Natural killer cell treated with Interleukin-12 subunit alpha and Interleukin-12 subunit beta and Interleukin-15 and Interleukin-18, amount 100 ng/mL, for 72 hours (primary cell): ENCODE results near the gene LRMDA. TPM values are rescaled to one million over a fixed set of nuclear protein-coding genes. Genes with fewer than 3 reads are reported as not detected.

Experiments used
- ATAC-seq, 2 donors: fragments of 150-1000 bp; cut with Tn5 transposase in 1 of 2; sonication (Bioruptor Pico), chemical (Tn5 transposase) in 1 of 2; 2 replicates each; pipeline ENCODE4 v1.10.0; 2021
- DNase-seq: peaks from one replicate; pipeline ENCODE4 v3.0.0; 2022; ENCODE audit warnings: low spot score
- H3K27ac Mint-ChIP-seq, 2 donors: 1 replicate in 1 of 2; 2 replicates in 1 of 2; pipeline ENCODE4 v1.8.0; 2022; ENCODE audit warnings: mixed read lengths in 2 of 2, mild to moderate bottlenecking in 1 of 2, moderate library complexity in 1 of 2
- H3K27me3 Mint-ChIP-seq, 2 donors: 1 replicate in 1 of 2; 2 replicates in 1 of 2; pipeline ENCODE4 v1.8.0; 2022; ENCODE audit warnings: mixed read lengths in 2 of 2
- H3K36me3 Mint-ChIP-seq: one replicate; pipeline ENCODE4 v1.8.0; 2022; ENCODE audit warnings: mixed read lengths
- H3K4me1 Mint-ChIP-seq, 2 donors: 1 replicate in 1 of 2; 2 replicates in 1 of 2; pipeline ENCODE4 v1.8.0; 2022; ENCODE audit warnings: low read depth in 2 of 2, mixed read lengths in 2 of 2, mild to moderate bottlenecking in 1 of 2
- H3K4me3 Mint-ChIP-seq: one replicate; pipeline ENCODE4 v1.8.0; 2022; ENCODE audit warnings: mixed read lengths
- H3K9me3 Mint-ChIP-seq: 2 replicates; pipeline ENCODE4 v1.8.0; 2022; ENCODE audit warnings: mixed read lengths
- total RNA-seq, 2 donors: library from RNA; stranded (reverse); gene quantifications; one replicate each; pipeline ENCODE4 v1.2.3, GENCODE V29; 2022

LRMDA gene
- total RNA-seq, 2 donors from 2014 or later = 0.92 to 1.8 TPM

DNA sequence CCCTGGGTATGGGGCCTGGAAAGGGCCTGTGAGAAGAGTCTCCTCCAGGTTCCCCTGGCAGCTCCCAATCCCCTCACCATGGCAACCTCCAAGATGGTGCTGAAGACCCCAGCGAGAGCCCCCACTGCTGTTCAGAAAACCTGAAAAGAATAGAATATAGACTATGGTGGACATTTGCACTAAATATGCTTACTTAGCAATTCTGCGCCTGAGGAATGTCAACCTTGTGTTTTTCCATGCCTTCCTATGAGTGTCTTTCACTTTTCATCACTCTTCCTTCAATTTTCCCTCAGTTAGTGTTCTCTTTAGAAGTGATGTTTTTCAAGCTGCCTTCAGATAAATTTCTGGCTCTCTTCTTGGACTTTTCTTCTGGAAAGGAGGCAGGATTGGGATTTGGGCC, 589.2 kb downstream of the LRMDA start:
- no peaks in the 10 kb centered on the region for H3K36me3 Mint-ChIP-seq
- H3K9me3 Mint-ChIP-seq = no peaks in the 10 kb centered on the region
- ATAC-seq = no peak
- no peak overlapping the region for H3K4me3 Mint-ChIP-seq
- H3K27ac Mint-ChIP-seq = no peak overlapping the region
- H3K4me1 Mint-ChIP-seq = no peaks in the 10 kb centered on the region
- peaks cover 0 to 4% of the 10 kb centered on the region in 2 donors for H3K27me3 Mint-ChIP-seq
- DNase-seq = no peak

DNA sequence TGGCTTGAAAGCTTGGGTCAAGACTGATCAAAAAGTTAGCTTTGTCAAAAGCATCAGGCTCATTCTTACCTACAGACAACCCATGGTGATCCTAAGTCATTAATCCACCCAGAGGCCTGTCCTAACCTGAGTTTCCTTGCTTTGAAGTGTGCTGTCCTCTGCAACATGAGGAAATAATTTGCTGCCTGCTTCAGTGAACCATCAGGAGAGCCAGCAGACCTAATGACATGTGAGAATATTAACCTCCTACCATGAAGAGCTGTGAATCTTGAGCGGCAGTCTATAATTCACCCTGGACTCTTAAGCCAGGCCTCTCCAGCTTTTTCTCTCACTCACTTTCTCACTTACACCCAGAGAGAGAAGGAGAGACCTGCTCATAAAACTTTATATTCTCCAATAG, 590.0 kb downstream of the LRMDA start:
- ATAC-seq (no peak), DNase-seq (no peak)
- Mint-ChIP-seq H3K36me3 (no peaks in the 10 kb centered on the region), H3K4me1 (no peaks in the 10 kb centered on the region), H3K27ac (no peak overlapping the region), H3K4me3 (no peak overlapping the region), H3K9me3 (no peaks in the 10 kb centered on the region), H3K27me3 (peaks cover 0 to 4% of the 10 kb centered on the region in 2 donors)

DNA sequence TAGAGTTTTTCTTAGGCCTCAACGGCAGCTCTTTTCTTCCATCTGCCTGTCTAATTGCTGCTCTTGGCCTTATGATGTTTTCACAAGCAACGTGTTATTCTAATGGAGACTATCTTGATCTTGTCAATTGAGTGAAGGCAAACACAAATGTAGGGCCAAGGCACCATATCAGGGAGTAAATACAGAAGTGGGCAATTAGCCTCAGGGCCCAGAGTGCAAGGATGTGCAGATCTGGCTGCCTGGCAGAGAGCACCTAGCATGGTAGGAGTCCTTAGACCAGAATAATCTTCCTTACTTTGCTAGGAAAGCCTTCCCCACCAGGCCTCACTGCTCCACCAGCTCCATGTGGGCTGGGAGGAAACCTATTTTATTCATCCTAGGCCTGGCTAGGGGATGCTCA, 590.9 kb downstream of the LRMDA start:
- no peak for ATAC-seq
- DNase-seq = no peak
- H3K4me3 Mint-ChIP-seq = no peak overlapping the region
- no peaks in the 10 kb centered on the region for H3K4me1 Mint-ChIP-seq
- no peaks in the 10 kb centered on the region for H3K36me3 Mint-ChIP-seq
- no peak overlapping the region for H3K27ac Mint-ChIP-seq
- peaks cover 0 to 4% of the 10 kb centered on the region in 2 donors for H3K27me3 Mint-ChIP-seq
- no peaks in the 10 kb centered on the region for H3K9me3 Mint-ChIP-seq

DNA sequence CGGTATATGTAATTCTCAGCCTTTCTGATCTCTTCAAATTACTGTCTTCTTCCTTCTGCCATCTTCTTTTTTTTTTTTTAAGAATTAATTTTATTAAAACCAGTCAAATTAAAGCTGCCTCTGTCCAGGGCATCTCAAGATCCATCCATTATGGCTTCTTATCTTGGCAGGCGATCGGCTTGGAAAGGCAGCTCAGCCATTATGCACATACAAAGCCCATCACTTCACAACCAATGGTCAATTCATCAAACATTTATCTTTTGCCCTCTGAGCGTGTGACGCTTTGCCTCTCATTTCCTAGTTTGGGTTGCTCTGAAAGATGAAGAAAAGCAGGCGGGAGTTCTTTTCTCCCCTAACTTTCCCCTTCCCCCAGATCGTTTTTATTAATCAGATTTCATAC, 591.6 kb downstream of the LRMDA start:
- ATAC-seq = no peak
- Mint-ChIP-seq H3K4me3 (no peak overlapping the region), H3K9me3 (no peaks in the 10 kb centered on the region), H3K4me1 (no peaks in the 10 kb centered on the region), H3K36me3 (no peaks in the 10 kb centered on the region), H3K27me3 (peaks cover 0 to 4% of the 10 kb centered on the region in 2 donors), H3K27ac (no peak overlapping the region)
- no peak for DNase-seq

DNA sequence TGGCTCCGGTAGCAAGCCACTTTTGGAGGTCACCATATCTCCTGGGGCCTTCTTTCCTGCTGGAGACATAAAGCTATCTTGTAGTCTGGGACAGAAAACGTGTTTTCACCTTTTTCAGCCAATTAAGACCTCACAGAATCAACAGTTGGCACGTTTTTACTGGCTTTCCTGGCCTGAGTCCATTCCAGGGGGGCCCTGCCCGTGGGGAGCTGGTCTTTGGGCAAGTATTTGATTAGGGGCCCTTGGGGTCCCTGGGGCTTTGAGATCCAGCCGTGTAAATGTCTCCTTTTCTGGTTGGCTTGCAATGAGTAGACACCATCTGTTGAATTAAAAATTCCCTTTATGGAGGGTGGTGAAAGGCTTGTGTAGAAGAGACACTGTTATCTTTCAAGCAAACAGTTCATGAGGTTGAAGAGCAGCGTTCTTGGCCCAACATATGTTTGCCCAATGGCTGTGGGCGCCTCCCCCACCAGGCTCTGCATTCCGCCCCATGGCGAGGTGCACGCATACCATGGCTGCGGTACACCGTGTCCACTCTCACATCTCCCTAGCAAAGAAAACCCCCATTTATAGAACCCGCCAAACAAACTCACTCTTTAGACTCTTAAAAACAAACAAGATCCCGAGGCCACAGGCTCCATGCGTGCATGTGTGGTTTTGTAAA, 593.2 kb downstream of the LRMDA start:
- H3K27ac Mint-ChIP-seq = no peak overlapping the region
- ATAC-seq (no peak), DNase-seq (no peak)
- H3K4me3 Mint-ChIP-seq = no peak overlapping the region
- no peaks in the 10 kb centered on the region for H3K4me1 Mint-ChIP-seq
- no peaks in the 10 kb centered on the region for H3K9me3 Mint-ChIP-seq
- no peaks in the 10 kb centered on the region for H3K36me3 Mint-ChIP-seq
- peaks cover 0 to 4% of the 10 kb centered on the region in 2 donors for H3K27me3 Mint-ChIP-seq

DNA sequence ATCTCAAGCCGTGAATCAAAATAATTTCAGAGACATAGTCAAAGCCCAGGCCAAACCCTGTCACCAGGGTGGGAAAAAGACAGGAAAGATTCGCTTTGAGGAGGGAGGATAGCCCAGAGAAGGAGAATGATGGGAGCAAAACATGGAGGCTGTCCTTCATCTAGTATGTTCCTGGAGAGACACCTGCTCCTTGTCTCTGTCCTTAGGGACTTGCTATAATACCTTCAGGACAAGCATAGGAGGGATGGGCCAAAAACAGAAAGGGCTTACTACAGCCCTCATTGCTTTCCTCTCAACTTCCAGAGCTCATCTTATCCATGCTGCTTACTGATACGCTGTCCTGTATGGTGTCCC, 593.7 kb downstream of the LRMDA start:
- H3K27ac Mint-ChIP-seq = no peak overlapping the region
- H3K4me1 Mint-ChIP-seq = no peaks in the 10 kb centered on the region
- H3K27me3 Mint-ChIP-seq = peaks cover 0 to 4% of the 10 kb centered on the region in 2 donors
- DNase-seq (no peak), ATAC-seq (no peak)
- H3K36me3 Mint-ChIP-seq = no peaks in the 10 kb centered on the region
- no peaks in the 10 kb centered on the region for H3K9me3 Mint-ChIP-seq
- H3K4me3 Mint-ChIP-seq = no peak overlapping the region

DNA sequence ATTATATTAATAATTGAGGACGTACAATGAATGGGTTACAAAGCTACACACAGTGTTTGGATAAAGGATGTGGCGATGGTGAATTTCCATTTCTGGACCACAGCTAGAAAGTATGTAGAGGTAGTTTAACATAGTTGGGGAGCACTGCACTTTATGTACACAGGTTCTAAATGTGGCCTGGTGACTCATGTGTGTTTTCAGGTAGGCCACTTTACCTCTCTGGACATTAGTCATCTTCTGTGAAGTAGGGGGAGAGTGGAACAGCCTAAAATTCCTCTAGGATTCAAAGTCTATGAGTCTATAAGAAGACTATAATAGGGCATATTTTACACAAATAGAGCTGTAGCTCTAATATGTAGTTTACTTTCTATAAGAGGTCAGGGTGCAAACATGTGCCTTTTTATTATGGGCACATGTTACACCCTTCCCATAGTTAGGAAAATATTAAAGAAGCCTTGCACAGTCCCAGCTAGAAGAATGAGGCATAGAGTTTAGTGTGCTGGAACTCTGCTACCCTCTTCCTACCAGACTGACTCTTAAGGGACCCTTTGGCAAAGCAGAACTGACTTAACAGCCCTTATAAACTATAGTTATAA, 594.9 kb downstream of the LRMDA start:
- no peak for ATAC-seq
- Mint-ChIP-seq H3K4me1 (no peaks in the 10 kb centered on the region), H3K27me3 (peaks cover 0 to 4% of the 10 kb centered on the region in 2 donors), H3K4me3 (no peak overlapping the region), H3K36me3 (no peaks in the 10 kb centered on the region), H3K9me3 (no peaks in the 10 kb centered on the region), H3K27ac (no peak overlapping the region)
- DNase-seq = no peak

DNA sequence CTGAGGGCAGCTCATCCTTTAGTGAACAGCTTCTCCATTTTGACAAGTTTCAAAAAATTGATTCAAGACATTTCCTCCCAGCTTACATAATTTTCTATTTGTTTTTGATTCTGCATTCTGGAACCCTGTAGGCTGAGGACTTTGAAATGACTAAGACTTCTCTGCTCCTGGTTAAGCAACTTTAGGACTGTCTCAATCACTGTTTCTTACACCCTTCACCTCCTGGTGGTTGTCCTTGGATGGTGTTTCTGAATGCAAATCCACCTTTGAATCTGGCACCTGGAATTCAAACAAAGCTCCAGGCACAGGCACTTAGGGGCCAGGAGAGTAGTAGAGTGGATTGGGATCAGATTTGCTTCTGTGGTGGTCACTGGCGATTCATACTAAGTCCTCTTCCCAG, 595.5 kb downstream of the LRMDA start:
- no peaks in the 10 kb centered on the region for H3K9me3 Mint-ChIP-seq
- no peak overlapping the region for H3K27ac Mint-ChIP-seq
- peaks cover 0 to 4% of the 10 kb centered on the region in 2 donors for H3K27me3 Mint-ChIP-seq
- no peak for ATAC-seq
- no peak overlapping the region for H3K4me3 Mint-ChIP-seq
- no peaks in the 10 kb centered on the region for H3K4me1 Mint-ChIP-seq
- DNase-seq = no peak
- no peaks in the 10 kb centered on the region for H3K36me3 Mint-ChIP-seq

DNA sequence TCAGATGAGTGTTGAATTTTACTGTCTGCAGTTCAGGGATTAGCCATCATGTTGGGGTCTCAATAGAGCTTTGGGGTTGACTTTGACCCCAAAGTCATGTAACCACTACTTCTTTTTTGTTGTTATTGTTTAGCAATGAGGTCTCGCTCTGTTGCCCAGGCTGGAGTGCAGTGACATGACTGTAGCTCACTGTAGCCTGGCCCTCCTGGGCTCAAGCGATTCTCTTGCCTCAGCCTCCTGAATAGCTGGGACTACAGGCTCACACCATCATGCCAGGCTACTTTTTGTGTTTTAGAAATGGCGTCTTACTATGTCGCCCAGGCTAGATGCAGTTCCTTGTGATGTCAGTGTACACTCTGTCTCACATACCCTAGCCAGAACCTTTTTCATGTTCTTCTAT, 598.4 kb downstream of the LRMDA start:
- H3K36me3 Mint-ChIP-seq = no peaks in the 10 kb centered on the region
- no peak overlapping the region for H3K27ac Mint-ChIP-seq
- H3K4me3 Mint-ChIP-seq = no peak overlapping the region
- peaks cover 3 to 11% of the 10 kb centered on the region in 2 donors for H3K27me3 Mint-ChIP-seq
- no peak for DNase-seq
- H3K4me1 Mint-ChIP-seq = no peaks in the 10 kb centered on the region
- H3K9me3 Mint-ChIP-seq = no peaks in the 10 kb centered on the region
- ATAC-seq = no peak

DNA sequence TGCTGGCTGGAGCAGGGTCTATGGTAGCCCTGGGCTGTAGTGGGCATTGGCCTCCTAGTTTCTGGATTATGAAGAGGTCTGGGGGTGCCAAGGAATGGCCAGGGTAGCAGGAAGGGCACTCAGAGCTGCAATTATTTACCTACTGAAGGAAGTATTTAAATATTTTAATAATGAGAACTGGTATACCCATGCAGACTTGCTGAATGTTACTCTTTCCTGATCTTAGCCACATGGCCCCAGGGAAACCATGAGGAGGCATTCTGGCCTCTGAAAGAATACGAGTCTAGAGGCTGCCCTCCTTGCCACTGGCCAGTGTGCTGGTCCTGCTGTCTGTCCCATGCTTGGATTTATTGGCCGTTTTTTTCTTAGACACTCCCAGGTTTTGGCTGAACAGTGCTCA, 599.7 kb downstream of the LRMDA start:
- no peaks in the 10 kb centered on the region for H3K4me1 Mint-ChIP-seq
- DNase-seq (no peak), ATAC-seq (no peak)
- H3K36me3 Mint-ChIP-seq = no peaks in the 10 kb centered on the region
- peaks cover 0 to 11% of the 10 kb centered on the region in 2 donors for H3K27me3 Mint-ChIP-seq
- H3K27ac Mint-ChIP-seq = no peak overlapping the region
- no peak overlapping the region for H3K4me3 Mint-ChIP-seq
- no peaks in the 10 kb centered on the region for H3K9me3 Mint-ChIP-seq

DNA sequence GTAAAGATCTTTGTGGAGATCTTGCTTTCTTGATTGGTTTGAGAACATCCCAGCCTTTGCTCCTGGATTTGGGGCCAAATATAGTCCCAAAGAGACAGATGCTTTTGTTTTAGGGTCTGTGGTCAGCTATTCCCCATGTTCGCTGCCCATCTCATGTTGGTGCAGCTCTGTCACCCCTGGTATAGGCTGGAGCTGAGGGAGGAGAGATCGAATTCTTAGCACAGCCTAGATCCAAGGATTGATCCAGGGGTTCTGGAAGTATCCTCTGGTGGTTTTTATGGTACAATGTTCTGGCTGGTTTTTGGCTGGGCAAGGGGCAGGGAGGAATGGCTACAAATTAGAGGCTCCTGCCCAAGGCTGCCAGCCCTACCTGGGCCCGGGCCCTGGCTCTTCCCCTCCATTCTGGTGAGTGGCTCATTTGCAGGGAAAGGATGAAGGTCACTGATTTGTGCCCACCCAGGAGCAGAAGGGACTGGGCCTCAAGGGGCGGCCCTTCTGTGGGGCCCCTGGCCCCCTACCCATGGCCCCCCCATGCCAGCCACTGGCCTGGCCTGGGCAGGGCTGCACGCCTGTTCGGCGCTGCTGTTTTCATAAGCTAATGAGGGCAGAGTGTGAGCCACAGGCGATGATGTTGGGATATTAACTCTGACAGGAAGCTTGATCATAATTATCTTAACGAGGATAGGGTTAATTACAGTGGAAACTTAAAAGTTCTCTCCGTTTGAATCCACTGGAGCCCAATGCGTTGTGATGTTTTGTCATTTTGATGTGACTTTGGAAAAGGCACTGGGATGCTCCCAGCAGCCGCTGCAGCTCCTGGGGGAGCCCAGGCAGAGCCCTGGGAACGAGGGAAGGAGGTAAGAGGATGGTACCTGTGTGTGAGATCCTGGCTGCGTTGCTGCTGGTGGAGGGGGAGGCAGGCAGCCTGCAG, 600.6 kb downstream of the LRMDA start:
- no peaks in the 10 kb centered on the region for H3K9me3 Mint-ChIP-seq
- H3K27ac Mint-ChIP-seq = no peak overlapping the region
- no peak overlapping the region for H3K4me3 Mint-ChIP-seq
- peaks cover 0 to 11% of the 10 kb centered on the region in 2 donors for H3K27me3 Mint-ChIP-seq
- DNase-seq (no peak), ATAC-seq (no peak)
- H3K4me1 Mint-ChIP-seq = no peaks in the 10 kb centered on the region
- H3K36me3 Mint-ChIP-seq = no peaks in the 10 kb centered on the region

DNA sequence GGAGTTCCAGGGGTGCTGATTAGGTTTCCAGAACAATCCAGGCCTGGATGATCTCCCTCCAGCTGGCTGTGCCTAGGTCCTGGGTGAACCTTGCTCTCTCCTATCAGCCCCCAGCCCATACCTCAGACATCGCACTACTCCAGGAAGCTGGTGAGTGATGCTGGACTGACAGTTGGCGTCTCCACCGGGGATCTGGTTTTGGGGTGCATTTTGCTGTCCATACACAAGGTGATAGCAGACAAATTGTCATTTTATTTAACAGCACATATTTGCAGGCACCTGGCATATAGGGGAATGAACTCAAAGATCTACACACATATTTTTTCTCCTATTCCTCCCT, 601.2 kb downstream of the LRMDA start:
- ATAC-seq = no peak
- no peaks in the 10 kb centered on the region for H3K36me3 Mint-ChIP-seq

DNA sequence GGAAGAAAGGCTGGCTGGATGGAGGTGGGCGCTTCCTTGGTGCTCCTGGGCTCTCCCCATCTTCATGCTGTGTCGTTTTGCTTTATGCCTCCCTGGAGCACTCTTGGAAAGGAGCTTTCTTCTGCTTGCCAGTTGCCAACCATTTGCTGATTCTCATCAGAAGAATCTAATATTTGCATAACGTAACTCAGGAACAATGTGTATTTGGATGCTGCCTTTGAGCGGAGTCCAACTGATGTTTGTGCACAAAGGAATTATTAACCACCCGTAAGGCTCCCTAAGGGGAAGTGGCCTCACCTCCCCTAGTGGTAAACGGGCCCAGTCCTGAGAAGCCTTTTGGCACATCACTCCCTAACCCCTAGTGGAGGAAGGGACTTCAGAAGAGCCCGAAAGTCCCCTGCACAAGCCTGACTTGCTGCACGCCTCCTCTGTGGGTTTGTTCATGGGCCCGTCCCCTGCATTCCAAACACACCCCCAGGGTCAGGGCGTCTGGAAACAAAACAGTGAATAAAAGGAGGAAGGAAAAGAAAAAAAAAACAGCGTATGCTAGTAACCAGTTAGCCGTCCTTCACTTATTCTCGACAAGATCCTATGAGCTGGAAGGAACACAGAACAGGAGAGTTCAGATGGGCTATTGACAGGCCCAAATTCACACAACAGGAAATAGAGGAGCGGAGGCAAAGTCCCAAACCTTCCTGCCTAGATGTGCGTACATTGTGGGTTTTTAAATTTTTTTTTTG, 602.2 kb downstream of the LRMDA start:
- no peak for ATAC-seq
- Mint-ChIP-seq H3K4me1 (no peaks in the 10 kb centered on the region), H3K4me3 (no peak overlapping the region), H3K9me3 (no peaks in the 10 kb centered on the region), H3K36me3 (no peaks in the 10 kb centered on the region), H3K27ac (no peak overlapping the region), H3K27me3 (peaks cover 0 to 11% of the 10 kb centered on the region in 2 donors)
- DNase-seq = no peak

More for the DNA sequence above, 601.2 kb downstream of the LRMDA start:
- Mint-ChIP-seq H3K4me1 (no peaks in the 10 kb centered on the region), H3K4me3 (no peak overlapping the region), H3K9me3 (no peaks in the 10 kb centered on the region), H3K27me3 (peaks cover 0 to 11% of the 10 kb centered on the region in 2 donors), H3K27ac (no peak overlapping the region)
- no peak for DNase-seq
